HG02623 (cell line): Measurements from ENCODE around the gene UBE2D2.
"Not testable (repeated sequence)": the region's sequence is repeated elsewhere in the genome, so short reads cannot be mapped to it uniquely, and the experiment has no call there.

ENCODE experiments used
- ATAC-seq: cut with Tn5 transposase; IDR thresholded peaks from one replicate; pipeline ENCODE4 v1.9.1; 2021; ENCODE audit warnings: moderate library complexity; ENCODE audit not compliant: unreplicated experiment

Gene UBE2D2

DNA sequence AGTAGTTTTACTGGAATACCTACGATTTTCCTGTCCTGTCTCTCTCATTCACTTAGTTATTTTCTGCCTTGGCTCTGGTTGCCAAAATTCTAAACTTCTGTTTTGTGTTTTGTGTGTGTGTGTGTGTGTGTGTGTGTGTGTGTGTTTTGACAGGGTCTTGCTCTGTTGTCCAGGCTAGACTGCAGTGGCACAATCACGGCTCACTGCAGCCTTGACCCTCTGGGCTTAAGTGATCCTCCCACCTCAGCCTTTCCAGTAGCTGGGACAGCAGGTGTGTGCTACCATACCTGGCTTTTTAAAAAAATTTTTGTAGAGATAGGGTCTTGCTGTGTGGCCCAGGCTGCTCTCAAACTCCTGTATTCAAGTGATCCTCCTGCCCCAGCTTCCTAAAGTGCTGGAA lies 17.2 kb downstream of the UBE2D2 start:
- no peak for ATAC-seq

DNA sequence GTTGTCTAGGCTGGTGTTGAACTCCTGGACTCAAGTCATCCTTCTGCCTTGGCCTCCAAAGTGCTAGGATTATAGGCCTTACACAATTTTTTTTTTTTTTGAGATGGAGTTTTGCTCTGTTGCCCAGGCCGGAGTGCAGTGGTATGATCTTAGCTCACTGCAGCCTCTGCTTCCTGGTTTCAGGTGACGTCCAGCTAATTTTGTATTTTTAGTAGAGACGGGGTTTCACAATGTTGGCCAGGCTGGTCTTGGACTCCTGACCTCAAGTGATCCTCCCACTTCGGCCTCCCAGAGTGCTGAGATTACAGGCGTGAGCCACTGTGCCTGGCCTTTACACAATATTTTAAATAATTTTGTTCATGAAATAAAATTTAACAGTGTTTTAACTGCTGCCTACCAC lies 21.0 kb downstream of the UBE2D2 start:
- ATAC-seq: not testable (repeated sequence)

DNA sequence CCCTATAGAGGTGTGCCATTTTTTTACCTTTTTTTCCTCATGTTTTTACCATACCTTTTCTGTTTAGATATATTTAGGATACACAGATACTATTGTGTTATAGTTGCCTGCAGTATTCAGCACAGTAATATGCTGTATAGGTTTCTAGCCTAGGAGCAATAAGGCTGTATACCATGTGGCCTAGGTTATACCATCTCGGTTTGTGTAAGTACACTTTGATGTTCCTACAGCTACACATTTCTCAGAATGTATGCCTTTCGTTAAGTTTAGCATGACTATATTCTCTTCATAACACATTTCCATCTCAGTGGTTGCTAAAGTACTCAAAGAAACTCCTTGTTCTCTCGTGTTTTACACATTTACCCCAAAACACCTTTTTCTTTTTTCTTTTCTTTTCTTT lies 23.0 kb downstream of the UBE2D2 start:
- ATAC-seq: no peak

DNA sequence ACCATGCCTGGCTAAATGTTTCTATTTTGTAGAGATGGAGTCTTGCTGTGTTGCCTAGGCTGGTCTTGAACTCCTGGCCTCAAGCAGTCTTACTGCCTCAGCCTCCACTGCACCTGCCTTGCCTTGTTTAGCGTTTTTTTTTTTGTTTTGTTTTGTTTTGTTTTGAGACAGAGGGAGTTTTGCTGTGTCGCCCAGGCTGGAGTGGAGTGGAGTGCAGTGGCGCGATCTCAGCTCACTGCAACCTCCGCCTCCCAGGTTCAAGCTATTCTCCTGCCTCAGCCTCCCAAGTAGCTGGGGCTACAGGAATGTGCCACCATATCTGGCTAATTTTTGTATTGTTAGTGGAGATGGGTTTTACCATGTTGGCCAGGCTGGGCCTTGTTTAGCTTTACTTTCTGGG lies 27.0 kb downstream of the UBE2D2 start:
- ATAC-seq: not testable (repeated sequence)

DNA sequence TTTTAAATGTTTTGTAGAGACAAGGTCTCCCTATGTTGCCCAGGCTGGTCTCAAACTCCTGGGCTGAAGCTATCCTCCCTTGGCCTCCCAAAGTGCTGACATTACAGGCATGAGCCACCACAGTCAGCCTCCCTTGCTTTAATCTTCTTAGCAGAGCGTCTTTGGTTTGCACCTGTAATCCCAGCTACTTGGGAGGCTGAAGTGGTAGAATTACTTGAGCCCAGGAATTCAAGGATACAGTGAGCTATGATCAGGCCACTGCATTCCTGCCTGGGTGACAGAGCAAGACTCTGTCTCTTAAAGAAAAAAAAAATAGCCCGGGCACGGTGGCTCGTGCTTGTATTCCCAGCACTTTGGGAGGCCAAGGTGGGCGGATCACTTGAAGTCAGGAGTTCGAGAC lies 27.8 kb downstream of the UBE2D2 start:
- ATAC-seq: no peak

DNA sequence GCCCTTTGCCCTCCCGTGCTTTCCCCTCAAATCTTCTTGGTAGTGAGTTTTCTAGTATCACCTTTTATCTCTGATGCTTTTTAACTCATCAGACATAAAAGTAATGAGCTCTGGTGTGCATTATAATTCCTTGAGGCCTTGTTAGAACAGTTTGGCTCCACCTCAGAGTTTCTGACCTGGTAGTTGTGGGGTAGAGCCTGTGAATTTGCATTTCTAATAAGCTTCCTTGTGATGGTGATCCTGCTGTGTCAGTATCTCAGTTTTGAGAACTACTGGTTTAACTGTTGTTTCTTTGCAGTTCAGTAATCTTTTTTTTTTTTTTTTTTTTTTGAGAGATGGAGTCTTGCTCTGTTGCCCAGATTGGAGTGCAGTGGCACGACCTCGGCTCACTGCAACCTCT lies 31.1 kb downstream of the UBE2D2 start:
- no peak for ATAC-seq

DNA sequence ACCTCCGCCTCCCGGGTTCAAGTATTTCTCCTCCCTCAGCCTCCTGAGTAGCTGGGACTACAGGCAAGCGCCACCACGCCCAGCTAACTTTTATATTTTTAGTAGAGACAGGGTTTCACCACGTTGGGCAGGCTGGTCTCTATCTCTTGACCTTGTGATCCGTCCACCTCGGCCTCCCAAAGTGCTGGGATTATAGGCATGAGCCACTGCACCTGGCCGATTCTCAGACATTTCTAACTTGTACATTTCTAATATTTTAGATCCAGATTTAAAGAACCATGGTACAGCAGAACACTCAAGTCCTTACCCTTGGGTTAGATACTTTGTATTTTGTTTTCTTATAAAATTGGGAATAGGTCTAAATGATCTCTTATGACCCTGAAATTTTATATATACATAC lies 31.9 kb downstream of the UBE2D2 start:
- not testable (repeated sequence) for ATAC-seq

DNA sequence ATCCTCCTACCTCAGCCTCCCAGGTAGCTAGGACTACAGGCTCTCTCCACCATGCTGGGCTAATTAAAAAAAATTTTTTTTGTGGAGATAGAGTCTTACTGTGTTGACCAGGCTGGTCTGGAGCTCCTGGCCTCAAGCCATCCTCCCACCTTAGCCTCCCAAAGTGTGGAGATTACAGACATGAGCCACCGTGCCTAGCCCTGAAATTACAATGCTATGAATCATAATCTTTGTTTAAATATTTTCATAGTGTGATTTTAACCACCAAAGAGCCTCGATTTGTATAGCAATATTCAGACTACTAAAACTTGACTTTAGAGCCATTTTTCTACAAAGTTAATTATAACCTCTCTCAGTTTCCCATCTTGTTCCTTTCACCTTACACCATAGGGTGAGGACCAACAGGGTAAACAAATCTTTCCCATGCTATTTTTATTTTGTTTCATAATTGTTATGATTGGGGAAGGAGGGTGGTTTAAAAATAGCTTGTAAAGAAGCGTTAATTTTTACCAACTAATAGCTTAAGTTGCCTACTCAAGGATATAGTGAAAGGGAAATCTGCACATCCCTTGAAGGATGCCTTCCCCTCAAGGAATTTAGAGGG lies 32.7 kb downstream of the UBE2D2 start:
- ATAC-seq: no peak

DNA sequence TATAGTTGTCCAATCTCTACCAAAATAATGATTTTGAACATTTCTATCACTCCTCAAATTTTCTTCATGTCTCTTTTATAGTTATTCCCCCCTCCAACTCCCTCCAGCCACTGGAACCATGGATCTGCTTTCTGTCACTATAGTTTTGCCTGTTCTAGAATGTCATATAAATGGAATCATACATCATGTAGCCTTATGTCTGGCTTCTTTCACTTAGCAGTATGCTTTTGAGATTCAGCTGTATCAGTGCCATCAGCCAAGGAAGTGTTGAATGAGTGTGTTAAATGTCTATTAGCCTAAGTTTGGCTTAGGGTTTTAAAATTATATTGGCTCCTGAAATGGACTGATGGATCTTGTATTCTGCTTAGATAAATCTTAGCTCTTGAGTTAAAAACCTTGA lies 36.0 kb downstream of the UBE2D2 start:
- no peak for ATAC-seq

DNA sequence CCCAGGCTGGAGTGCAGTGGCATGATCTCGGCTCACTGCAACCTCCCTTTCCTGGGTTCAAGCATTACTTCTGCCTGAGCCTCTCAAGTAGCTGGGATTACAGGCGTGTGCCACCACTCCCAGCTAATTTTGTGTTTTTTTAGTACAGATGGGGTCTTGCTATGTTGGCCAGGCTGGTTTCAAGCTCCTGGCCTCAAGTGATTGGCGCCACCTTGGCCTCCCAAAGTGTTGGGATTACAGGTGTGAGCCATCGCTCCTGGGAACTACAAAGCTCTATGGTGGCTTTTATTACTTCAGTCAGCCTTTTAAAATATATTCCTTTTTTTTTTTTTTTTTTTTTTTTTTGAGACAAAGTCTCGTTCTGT lies 37.4 kb downstream of the UBE2D2 start:
- ATAC-seq: not testable (repeated sequence)

DNA sequence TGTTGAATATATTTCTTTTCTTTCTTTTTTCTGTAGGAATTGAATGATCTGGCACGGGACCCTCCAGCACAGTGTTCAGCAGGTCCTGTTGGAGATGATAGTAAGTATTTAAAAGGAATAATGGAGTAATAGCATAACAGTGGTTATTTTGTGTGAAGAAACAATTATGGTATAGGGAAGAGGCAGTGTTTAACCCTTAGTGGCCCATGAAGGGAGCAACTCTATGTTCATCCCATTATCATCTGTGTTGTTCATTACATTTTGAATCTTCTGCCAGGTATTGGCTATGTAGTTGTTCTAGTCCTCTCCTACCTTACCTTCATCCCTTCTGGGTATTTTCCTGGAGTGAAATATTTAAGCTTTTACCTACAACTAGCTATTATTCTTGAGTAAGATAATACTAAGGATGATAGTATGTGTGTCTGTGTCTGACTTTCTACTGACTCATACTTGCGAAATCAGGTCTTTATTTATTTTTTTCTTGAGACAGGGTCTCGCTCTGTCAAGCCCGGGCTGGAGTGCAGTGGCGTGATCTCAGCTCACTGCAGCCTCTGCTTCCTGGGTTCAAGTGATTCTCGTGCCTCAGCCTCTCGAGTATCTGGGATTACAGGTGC lies 39.3 kb downstream of the UBE2D2 start:
- no peak for ATAC-seq

DNA sequence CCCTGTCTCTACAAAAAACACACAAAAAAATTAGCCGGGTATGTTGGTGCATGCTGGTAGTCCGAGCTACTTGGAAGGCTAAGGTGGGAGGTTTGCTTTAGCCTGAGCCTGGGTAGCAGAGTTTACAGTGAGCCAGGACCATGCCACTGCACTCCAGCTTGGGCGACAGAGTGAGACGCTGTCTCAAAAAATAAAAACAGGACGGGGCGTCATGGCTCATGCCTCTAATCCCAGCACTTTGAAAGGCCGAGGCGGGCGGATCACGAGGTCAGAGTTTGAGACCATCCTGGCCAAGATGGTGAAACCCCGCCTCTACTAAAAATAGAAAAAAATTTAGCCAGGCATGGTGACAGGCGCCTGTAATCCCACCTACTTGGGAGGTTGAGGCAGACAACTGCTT lies 40.3 kb downstream of the UBE2D2 start:
- ATAC-seq: no peak

DNA sequence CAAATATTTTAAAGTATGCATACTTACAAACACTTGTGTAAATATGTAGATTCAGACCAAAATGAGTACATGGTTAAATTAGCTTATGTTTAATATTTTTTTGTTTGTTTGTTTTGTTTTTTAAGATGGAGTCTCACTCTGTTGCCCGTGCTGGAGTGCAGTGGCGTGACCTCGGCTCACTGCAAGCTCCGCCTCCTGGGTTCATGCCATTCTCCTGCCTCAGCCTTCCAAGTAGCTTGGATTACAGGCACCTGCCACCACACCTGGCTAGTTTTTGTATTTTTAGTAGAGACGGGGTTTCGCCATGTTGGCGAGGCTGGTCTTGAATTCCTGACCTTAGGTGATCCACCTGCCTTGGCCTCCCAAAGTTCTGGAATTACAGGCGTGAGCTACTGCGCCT lies 40.8 kb downstream of the UBE2D2 start:
- not testable (repeated sequence) for ATAC-seq

DNA sequence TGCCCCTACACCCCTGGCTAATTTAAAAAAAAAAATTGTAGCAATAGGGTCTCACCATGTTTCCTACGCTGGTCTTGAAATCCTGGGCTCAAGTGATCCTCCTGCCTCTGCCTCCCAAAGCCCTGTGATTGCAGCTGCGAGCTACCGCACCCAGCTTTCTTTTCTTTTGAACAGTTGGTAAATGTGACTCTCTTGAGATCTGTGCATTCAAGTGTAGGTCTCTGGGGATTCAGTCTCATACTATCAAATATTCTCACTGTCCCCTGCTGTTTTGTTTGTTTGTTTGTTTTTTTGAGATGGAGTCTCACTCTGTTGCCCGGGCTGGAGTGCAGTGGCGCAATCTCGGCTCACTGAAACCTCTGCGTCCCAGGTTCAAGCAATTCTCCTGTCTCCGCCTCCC lies 44.7 kb downstream of the UBE2D2 start:
- ATAC-seq: no peak

DNA sequence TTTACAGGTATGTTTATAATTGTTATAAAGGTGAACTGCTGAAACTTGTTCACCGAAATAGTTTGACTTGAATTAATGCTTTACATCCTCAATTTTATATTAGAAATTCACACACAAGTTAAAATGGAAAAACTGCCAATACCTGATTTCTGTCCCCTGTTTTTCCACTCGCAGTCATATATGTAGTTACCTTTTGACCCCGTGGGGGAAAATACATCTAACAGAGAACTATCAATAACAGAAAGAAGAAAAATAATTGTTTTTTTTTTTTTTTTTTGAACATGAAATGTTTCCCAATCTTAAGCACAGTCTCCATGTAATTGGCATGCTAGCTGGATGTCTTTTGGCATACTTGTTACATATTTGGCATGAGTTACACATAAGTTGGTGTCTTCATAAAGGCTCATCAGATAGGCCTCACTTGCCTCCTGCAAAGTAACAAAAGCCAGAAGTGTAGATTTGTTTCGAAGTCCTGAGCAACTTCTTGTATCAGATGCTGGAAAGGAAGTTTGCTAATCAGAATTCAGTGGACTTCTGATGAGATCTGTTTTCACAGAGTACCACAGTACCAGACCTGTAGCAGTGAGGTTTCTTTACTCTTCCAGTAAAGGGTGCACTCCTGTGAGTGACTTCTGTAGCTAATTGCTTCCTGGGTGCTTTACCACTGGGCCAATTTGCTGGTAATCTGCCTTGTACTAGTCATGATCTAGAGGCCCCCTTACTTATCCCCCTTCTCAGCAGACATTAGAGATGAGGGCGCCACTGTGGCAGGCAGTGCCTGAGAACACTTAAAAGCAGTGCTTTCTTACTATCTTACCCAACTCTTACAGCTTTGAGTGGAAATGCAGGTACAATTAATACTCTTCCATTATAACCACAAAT lies 50.8 kb downstream of the UBE2D2 start:
- ATAC-seq: no peak

DNA sequence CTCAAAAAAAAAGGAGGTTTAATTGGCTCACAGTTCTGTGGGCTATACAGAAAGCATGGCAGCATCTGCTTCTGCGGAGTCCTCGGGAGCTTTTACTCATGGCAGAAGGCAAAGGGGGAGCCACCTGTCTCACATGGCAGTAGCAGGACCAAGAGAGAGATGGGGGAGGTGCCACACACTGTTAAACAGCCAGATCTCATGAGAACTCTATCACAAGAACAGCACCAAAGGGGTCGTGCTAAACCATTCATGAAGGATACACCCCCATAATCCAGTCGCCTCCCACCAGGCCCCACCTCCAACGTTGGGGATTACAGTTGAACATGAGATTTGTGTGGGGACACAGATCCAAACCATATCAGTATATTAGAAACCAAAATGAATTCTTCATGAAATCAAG lies 58.7 kb downstream of the UBE2D2 start:
- ATAC-seq: no peak

DNA sequence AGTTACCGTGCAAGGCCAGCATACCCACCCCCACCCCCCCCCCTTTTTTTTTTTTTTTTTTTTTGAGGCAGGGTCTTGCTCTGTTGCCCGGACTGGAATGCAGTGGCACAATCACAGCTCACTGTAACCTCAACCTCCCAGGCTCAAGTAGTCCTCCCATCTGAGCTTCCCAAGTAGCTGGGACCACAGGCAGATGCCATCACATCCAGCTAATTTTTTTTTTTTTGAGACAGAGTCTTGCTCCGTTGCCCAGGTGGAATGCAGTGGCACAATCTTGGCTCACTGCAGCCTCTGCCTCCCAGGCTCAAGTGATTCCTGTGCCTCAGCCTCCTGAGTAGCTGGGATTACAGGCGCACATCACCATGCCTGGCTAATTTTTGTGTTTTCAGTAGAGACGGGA lies 64.3 kb downstream of the UBE2D2 start:
- not testable (repeated sequence) for ATAC-seq

DNA sequence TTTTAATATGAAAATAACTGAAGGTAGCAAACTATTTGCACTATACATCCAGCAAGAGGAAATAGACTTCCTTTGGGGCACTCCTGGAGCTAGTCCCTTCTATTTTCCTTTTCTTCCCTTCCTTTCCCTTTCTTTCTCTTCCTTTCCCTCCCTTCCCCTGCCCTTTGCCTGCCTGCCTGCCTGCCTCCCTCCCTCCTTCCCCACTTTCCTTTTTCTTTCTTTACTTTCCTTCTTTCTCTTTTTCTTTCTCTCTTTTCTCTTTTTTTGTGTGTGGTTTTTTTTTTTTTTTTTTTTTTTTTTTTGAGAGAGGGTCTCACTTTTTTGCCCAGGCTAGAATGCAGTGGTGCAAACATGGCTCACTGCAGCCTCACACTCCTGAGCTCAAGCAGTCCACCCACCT lies 69.7 kb downstream of the UBE2D2 start:
- no peak for ATAC-seq

DNA sequence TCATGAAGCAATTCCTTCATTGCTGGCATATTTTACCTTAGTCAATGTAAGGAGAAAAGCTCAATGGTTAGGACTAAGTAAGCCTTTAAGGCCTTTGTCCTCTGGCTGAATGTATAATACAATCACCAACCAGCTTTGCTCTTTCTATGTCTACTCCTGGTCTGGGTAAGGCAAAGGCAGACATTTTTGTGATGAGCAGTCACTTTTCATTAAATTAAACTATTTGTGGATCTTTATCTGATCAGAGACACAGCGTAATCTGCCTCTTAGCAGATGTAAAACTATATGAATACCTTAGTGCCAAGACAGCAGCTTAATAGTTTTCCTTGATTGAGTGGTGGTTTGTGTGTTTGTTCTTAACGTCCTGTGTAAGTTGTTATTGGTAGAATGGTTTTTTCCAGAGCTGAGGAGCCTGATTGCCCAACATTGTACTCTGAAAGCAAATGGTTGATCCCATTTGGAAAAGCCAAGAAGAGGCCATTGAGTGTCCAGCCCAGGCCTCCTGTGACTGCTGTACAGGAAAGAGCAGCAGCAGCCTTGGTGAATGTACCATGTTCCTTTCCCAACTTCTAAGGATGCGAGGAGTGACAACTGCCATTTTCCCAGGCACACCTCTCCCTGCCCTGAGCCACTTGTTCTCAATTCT lies 70.5 kb downstream of the UBE2D2 start:
- no peak for ATAC-seq

DNA sequence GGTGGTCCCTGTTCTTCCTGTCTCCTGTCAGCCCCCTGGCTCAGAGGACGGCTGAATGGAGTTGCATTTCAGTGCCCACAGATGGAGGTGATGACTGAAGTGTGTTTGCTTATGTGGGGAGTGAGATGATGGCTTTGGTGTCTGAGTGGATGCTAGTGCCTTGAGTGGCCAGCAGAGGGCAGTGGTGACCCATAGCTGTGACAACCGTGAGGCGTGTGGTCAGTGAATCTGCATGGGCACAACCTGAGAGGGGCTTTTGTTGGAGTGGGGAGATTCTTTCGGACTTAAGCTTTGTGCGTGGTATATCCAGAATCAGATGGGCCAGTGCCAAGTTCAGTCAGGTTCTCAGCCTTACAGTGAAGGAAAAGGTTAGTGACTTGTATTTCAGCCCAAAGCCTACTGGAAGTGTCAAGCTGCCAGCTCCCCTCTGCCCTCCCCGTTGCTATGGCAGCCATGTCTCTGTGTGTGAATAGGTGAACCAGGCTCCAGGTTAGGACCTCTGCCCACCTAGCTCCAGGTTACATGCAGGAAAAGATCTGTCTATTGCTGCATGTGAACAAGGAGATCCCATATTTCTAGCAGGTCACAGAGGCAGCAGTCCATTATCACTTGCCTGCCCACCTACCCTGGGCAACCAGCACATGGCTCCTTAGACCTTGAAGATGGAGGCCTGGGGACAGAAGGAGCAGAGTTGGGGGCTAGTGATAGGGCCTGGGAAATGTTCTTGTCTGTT lies 72.3 kb downstream of the UBE2D2 start:
- ATAC-seq: no peak

DNA sequence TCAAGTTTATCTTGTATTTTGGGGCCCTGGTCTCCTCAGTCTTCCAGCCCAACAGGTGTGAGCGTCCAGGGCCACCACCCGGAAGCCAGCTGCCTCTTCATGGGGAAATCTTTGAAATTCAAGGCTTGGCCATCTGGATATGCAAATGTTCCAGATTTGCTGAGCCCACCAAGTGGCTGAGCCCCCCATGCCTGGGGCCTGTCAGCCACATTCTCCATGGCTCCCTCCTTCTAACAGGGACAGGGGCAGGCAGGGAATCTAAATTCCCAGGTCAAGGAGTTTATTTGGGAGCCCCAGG lies 72.8 kb downstream of the UBE2D2 start:
- ATAC-seq: no peak
